Endothelial cell of umbilical vein (primary cell): ENCODE data around the gene ILF2. TPM values are rescaled to one million over a fixed set of nuclear protein-coding genes. Genes with fewer than 3 reads are reported as not detected.

Source experiments
- BruUV-seq: library from RNA; stranded (reverse); fragments of 400-500 nt; replicated peaks from 2 replicates; lab custom pipeline; 2021; lab: Mats Ljungman, UMichigan
- CTCF ChIA-PET: fragments of 300-600, 350-600 bp; sonication (Branson Sonifier 250); formaldehyde crosslinking; loops from one replicate; lab custom pipeline; 2021; ENCODE audit warnings: antibody characterized with exemption, inconsistent platforms; lab: Charles Lee
- POLR2A ChIA-PET: fragments of 300-600, 350-600 bp; sonication (Branson Sonifier 250); formaldehyde crosslinking; loops from one replicate; lab custom pipeline; 2021; ENCODE audit warnings: antibody characterized with exemption, inconsistent platforms; lab: Charles Lee
- DNase-seq: peaks from one replicate; pipeline ENCODE4 v3.0.0-alpha.2; 2011; ENCODE audit warnings: low read depth, low spot score
- FAIRE-seq: peaks from 2 replicates; lab custom pipeline; 2011; peaks lifted over from hg19 to GRCh38; lab: Jason Lieb, UNC
- H2AFZ ChIP-seq: 2 replicates; pipeline ENCODE4 v1.6.0; 2012; ENCODE audit warnings: low read depth, low read length, control low read depth, inconsistent platforms
- H3K27ac ChIP-seq: 2 replicates; pipeline ENCODE4 v1.5.1; 2011; ENCODE audit warnings: low read depth, mild to moderate bottlenecking, control low read depth, low read length, moderate library complexity; ENCODE audit not compliant: insufficient read depth
- H3K27me3 ChIP-seq, 2 experiments: 2 replicates each; pipeline versions ENCODE4 v1.6.0 to v1.6.1; 2011; ENCODE audit warnings: low read length in 2 of 2, mixed read lengths in 1 of 2; ENCODE audit not compliant: control insufficient read depth in 2 of 2, insufficient read depth in 2 of 2
- H3K36me3 ChIP-seq, 2 experiments: 2 replicates in 1 of 2; 3 replicates in 1 of 2; pipeline ENCODE4 v1.5.1; 2011; ENCODE audit warnings: low read length in 2 of 2, mild to moderate bottlenecking in 1 of 2, moderate library complexity in 1 of 2; ENCODE audit not compliant: control insufficient read depth in 2 of 2, insufficient read depth in 2 of 2; ENCODE audit errors: extremely low read depth in 1 of 2
- H3K4me1 ChIP-seq: 3 replicates; pipeline ENCODE4 v1.5.1; 2011; ENCODE audit warnings: mild to moderate bottlenecking, low read length; ENCODE audit not compliant: control insufficient read depth, insufficient read depth; ENCODE audit errors: extremely low read depth
- H3K4me2 ChIP-seq: 2 replicates; pipeline ENCODE4 v1.6.1; 2011; ENCODE audit warnings: low read length, control low read depth, mixed read lengths; ENCODE audit not compliant: insufficient read depth
- H3K4me3 ChIP-seq, 3 experiments: fragments of 200-600 bp in 1 of 3; sonication (generic), shearing (Covaris generic) in 1 of 3; replicated peaks in 1 of 3; 2 replicates each; pipeline ENCODE4 v1.5.1; 2011 to 2016; ENCODE audit warnings: control low read depth in 3 of 3, low read length in 3 of 3, mild to moderate bottlenecking in 2 of 3, inconsistent platforms in 1 of 3, low read depth in 1 of 3, moderate library complexity in 1 of 3; ENCODE audit not compliant: insufficient read depth in 1 of 3
- H3K79me2 ChIP-seq: 2 replicates; pipeline ENCODE4 v1.6.0; 2012; ENCODE audit warnings: low read length, inconsistent platforms; ENCODE audit not compliant: control insufficient read depth, insufficient read depth
- H3K9ac ChIP-seq: replicated peaks from 2 replicates; pipeline ENCODE3; 2011; ENCODE audit warnings: low read length, control low read depth; ENCODE audit not compliant: insufficient read depth; ENCODE audit errors: extremely low read depth
- H3K9me1 ChIP-seq: replicated peaks from 3 replicates; pipeline ENCODE4 v1.6.0; 2011; ENCODE audit warnings: mild to moderate bottlenecking, low read length; ENCODE audit not compliant: control insufficient read depth, insufficient read depth; ENCODE audit errors: extremely low read depth
- H3K9me3 ChIP-seq: replicated peaks from 2 replicates; pipeline ENCODE4 v1.5.1; 2012; ENCODE audit warnings: low read length, inconsistent platforms; ENCODE audit not compliant: control insufficient read depth, insufficient read depth
- H4K20me1 ChIP-seq: replicated peaks from 2 replicates; pipeline ENCODE3; 2011; ENCODE audit warnings: mild to moderate bottlenecking, low read length; ENCODE audit not compliant: control insufficient read depth, insufficient read depth; ENCODE audit errors: extremely low read depth
- EZH2 ChIP-seq: IDR thresholded peaks from 2 replicates; pipeline ENCODE4 v1.6.1; 2012; ENCODE audit warnings: borderline replicate concordance, low read depth, mild to moderate bottlenecking, moderate library complexity, low read length, inconsistent platforms; ENCODE audit not compliant: severe bottlenecking
- FOS ChIP-seq: IDR thresholded peaks from 2 replicates; pipeline ENCODE4 v1.6.1; 2011; ENCODE audit warnings: mild to moderate bottlenecking, low read length, moderate library complexity, borderline replicate concordance; ENCODE audit not compliant: insufficient read depth
- GATA2 ChIP-seq: IDR thresholded peaks from 2 replicates; pipeline ENCODE4 v1.7.0; 2011; ENCODE audit warnings: low read depth, mild to moderate bottlenecking, moderate library complexity, mixed read lengths, low read length; ENCODE audit not compliant: insufficient read length, insufficient read depth
- JUN ChIP-seq: IDR thresholded peaks from 2 replicates; pipeline ENCODE4 v1.6.1; 2011; ENCODE audit warnings: borderline replicate concordance, low read depth; ENCODE audit not compliant: insufficient read length, insufficient read depth
- MYC ChIP-seq: IDR thresholded peaks from one replicate; pipeline ENCODE4 v1.6.1; 2011; ENCODE audit warnings: mild to moderate bottlenecking, low read depth, low read length
- POLR2A ChIP-seq: IDR thresholded peaks from 2 replicates; pipeline ENCODE4 v1.6.1; 2012; ENCODE audit warnings: low read depth, mild to moderate bottlenecking, control low read depth, low read length
- POLR2AphosphoS5 ChIP-seq: IDR thresholded peaks from 2 replicates; pipeline ENCODE4 v1.6.1; 2012; ENCODE audit warnings: low read depth, mild to moderate bottlenecking, control low read depth, low read length, moderate library complexity; ENCODE audit not compliant: insufficient read depth
- dilution Hi-C: fragments of 300-500 bp; cut with MboI; formaldehyde crosslinking; loops from one replicate; pipeline ENCODE4 v1.15.0; 2019; ENCODE audit warnings: low sequenced_read_pairs; ENCODE audit not compliant: extremely low pct_ligation_motif_present
- intact Hi-C: fragments of 100-400 bp; cut with micrococcal nuclease; formaldehyde crosslinking; loops from one replicate; pipeline ENCODE4 v1.10.0; 2022
- polyA plus RNA-seq, 4 experiments: library from polyadenylated mRNA; depleted of rRNA in 3 of 4; stranded (reverse) in 3 of 4; unstranded in 1 of 4; fragments of >200 nt; gene quantifications; 2 replicates each; pipeline versions ENCODE4 v1.2.1 to v1.2.3, GENCODE V29; 2011 to 2012; ENCODE audit warnings: missing spikeins in 1 of 4
- total RNA-seq: library from RNA; stranded (reverse); gene quantifications from 2 replicates; pipeline ENCODE4 v1.2.3, GENCODE V29; 2021
- TF ChIP-seq, protein P1 (sequence below): IDR thresholded peaks from 2 replicates; pipeline ENCODE4 v1.6.1; 2011; ENCODE audit not compliant: insufficient read depth, insufficient read length
- TF ChIP-seq, protein P2 (sequence below), 2 donors: IDR thresholded peaks; 1 replicate in 1 of 2; 2 replicates in 1 of 2; pipeline ENCODE4 v1.5.1; 2011; ENCODE audit warnings: low read length in 2 of 2, mild to moderate bottlenecking in 2 of 2, moderate library complexity in 2 of 2, control low read depth in 1 of 2, inconsistent platforms in 1 of 2, low read depth in 1 of 2; ENCODE audit not compliant: insufficient read depth in 1 of 2; ENCODE audit errors: extremely low read depth in 1 of 2

Gene ILF2
- total and polyA plus RNA-seq, 2 donors (not counting 3 experiments of a cell fraction or from before 2014, with no cell fraction given), result 271 to 303 TPM

DNA sequence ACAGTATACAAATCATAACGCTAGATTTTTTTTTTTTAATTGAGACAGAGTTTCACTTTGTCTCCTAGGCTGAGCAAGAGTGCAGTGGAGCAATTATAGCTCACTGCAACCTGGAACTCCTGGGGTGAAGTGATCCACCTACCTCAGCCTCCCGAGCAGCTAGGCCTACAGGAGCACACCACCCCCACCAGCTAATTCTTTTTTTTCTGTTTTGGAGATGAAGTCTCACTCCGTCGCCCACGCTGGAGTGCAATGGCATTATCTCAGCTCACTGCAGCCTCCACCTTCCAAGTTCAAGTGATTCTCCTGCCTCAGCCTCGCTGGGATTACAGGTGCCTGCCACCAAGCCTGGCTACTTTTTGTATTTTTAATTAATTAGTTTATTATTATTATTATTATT lies 29.0 kb upstream of the ILF2 start:
- no peaks in the 10 kb centered on the region for H4K20me1 ChIP-seq
- no peak for DNase-seq
- TF ChIP-seq, protein P1, sequence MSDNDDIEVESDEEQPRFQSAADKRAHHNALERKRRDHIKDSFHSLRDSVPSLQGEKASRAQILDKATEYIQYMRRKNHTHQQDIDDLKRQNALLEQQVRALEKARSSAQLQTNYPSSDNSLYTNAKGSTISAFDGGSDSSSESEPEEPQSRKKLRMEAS, result no peak
- TF ChIP-seq JUN (no peak), MYC (no peak), GATA2 (no peak)
- H3K27ac ChIP-seq, result no peak overlapping the region
- BruUV-seq, result no TSS peak
- intact Hi-C loops (loop anchor here (5.0 kb wide), 1 partner anchor 573 kb away; the partner anchor contains the start of gene HAX1), dilution Hi-C loops (no loop called here)
- CTCF ChIA-PET, result no interaction called here
- no peak overlapping the region for H3K4me3 ChIP-seq
- H3K9me1 ChIP-seq, result no peaks in the 10 kb centered on the region
- POLR2A ChIA-PET, result no interaction called here
- FAIRE-seq, result no peak
- no peak overlapping the region for H2AFZ ChIP-seq
- no peaks in the 10 kb centered on the region for H3K36me3 ChIP-seq
- H3K4me1 ChIP-seq, result peaks cover 26% of the 10 kb centered on the region
- H3K27me3 ChIP-seq, result no peaks in the 10 kb centered on the region
- no peaks in the 10 kb centered on the region for H3K79me2 ChIP-seq
- H3K4me2 ChIP-seq, result no peak overlapping the region
- no peaks in the 10 kb centered on the region for H3K9me3 ChIP-seq
- H3K9ac ChIP-seq, result no peak overlapping the region

DNA sequence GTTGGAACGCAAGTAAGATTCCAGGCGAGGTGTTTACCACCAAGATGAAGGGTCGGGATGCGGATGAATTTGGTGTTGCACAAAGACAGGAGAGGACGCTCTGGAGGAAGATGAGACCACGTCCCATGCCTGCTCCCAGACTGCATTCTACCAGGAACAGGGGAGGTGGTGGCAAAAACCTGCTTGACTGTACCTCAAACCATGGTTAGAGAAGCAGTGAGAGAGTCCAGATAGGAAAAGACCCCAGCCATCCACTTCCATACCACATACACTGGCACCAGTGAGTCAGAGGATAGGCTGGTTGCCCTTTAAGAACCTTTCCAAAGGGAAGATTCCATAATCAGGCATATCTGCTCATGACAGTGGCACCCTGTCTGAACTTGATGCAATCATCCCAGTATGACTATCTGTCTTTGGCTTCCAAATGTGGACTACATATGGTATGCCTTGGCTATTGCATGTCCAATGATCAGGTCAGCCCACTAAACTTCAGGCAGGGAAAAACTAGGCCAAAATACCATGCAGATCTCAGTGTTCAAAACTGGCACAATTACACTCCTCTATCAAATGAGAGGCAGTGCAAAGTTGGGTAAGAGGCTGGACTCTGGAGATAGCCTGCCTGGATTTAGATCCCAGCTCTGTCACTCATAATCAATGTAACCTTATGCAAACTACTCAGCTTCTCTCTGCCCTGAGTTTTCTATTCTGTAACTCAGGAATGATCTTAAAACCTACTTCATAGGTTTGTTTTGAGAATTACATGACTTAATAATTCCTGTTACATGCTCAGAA lies 28.3 kb upstream of the ILF2 start:
- intact Hi-C loops, result loop anchor here (1.0 to 5.0 kb wide), 7 partner anchors 20 to 573 kb away; partner anchors contain the start of genes HAX1 and RPS27
- H3K9me1 ChIP-seq, result no peaks in the 10 kb centered on the region
- no peak overlapping the region for H3K4me3 ChIP-seq
- TF ChIP-seq, protein P2, sequence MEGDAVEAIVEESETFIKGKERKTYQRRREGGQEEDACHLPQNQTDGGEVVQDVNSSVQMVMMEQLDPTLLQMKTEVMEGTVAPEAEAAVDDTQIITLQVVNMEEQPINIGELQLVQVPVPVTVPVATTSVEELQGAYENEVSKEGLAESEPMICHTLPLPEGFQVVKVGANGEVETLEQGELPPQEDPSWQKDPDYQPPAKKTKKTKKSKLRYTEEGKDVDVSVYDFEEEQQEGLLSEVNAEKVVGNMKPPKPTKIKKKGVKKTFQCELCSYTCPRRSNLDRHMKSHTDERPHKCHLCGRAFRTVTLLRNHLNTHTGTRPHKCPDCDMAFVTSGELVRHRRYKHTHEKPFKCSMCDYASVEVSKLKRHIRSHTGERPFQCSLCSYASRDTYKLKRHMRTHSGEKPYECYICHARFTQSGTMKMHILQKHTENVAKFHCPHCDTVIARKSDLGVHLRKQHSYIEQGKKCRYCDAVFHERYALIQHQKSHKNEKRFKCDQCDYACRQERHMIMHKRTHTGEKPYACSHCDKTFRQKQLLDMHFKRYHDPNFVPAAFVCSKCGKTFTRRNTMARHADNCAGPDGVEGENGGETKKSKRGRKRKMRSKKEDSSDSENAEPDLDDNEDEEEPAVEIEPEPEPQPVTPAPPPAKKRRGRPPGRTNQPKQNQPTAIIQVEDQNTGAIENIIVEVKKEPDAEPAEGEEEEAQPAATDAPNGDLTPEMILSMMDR (IDR thresholded peaks at IDR 0.05; ENCODE audit: extremely low read depth in 1 of 2, insufficient read depth in 1 of 2, low read depth in 1 of 2, low read length in 2 of 2), result no peak
- TF ChIP-seq POLR2A, result no peak
- no peak for TF ChIP-seq POLR2AphosphoS5
- TF ChIP-seq, protein P1, result no peak
- no peak for TF ChIP-seq MYC
- no peak for TF ChIP-seq EZH2
- TF ChIP-seq GATA2, result no peak
- no peak for TF ChIP-seq FOS
- no peak for TF ChIP-seq JUN
- FAIRE-seq, result peak; percentile 40
- H3K9me3 ChIP-seq, result no peaks in the 10 kb centered on the region
- H2AFZ ChIP-seq, result peak overlapping the region; percentile 68
- peak; percentile 22 for DNase-seq
- ChIA-PET POLR2A (no interaction called here), CTCF (interaction anchor here (0.8 to 1.7 kb wide), 8 partner anchors 12 to 287 kb away, joined by 3 to 20 read pairs (median 5); partner anchors contain the start of genes NPR1 and RAB13)
- peak overlapping the region; percentile 75 for H3K9ac ChIP-seq
- no peaks in the 10 kb centered on the region for H3K27me3 ChIP-seq
- no TSS peak for BruUV-seq
- no peaks in the 10 kb centered on the region for H4K20me1 ChIP-seq
- dilution Hi-C loops, result no loop called here
- no peaks in the 10 kb centered on the region for H3K79me2 ChIP-seq
- peak overlapping the region; percentile 45 for H3K4me2 ChIP-seq
- no peaks in the 10 kb centered on the region for H3K36me3 ChIP-seq
- H3K4me1 ChIP-seq, result peaks cover 26% of the 10 kb centered on the region
- H3K27ac ChIP-seq, result peak overlapping the region; percentile 90
